Nephron (organoid): ENCODE data around the gene PDZD4.

Experiments used
- H3K27ac Mint-ChIP-seq, 3 experiments: 2 replicates each; pipeline ENCODE4 v1.8.0; 2020; ENCODE audit warnings: mixed read lengths in 3 of 3, mild to moderate bottlenecking in 2 of 3, moderate library complexity in 1 of 3
- H3K27me3 Mint-ChIP-seq: 2 replicates; pipeline ENCODE4 v1.8.0; 2021; ENCODE audit warnings: low read depth, mild to moderate bottlenecking, moderate library complexity, mixed read lengths
- H3K36me3 Mint-ChIP-seq: 2 replicates; pipeline ENCODE4 v1.8.0; 2020; ENCODE audit warnings: low read depth, mixed read lengths
- H3K4me1 Mint-ChIP-seq: 2 replicates; pipeline ENCODE4 v1.8.0; 2020; ENCODE audit warnings: mixed read lengths
- H3K4me3 Mint-ChIP-seq, 3 experiments: 2 replicates each; pipeline ENCODE4 v1.8.0; 2020; ENCODE audit warnings: mild to moderate bottlenecking in 3 of 3, mixed read lengths in 3 of 3, moderate library complexity in 2 of 3
- H3K9me3 Mint-ChIP-seq: 2 replicates; pipeline ENCODE4 v1.8.0; 2020; ENCODE audit warnings: mixed read lengths
- CTCF ChIP-seq, 3 experiments: fragments of 200-600 bp; sonication (generic); IDR thresholded peaks; one replicate each; pipeline ENCODE4 v1.5.0; 2021; ENCODE audit warnings: antibody characterized with exemption in 3 of 3; ENCODE audit not compliant: unreplicated experiment in 3 of 3

PDZD4 gene

GRCh38 chrX:153778181-153778580, 52.2 kb downstream of the PDZD4 start:
- Mint-ChIP-seq H3K4me3 (no peak overlapping the region), H3K27me3 (peaks cover 5% of the 10 kb centered on the region), H3K4me1 (peaks cover 9% of the 10 kb centered on the region), H3K9me3 (peaks cover 5% of the 10 kb centered on the region), H3K27ac (no peak overlapping the region), H3K36me3 (no peaks in the 10 kb centered on the region)
- no peak for TF ChIP-seq CTCF (IDR thresholded peaks at IDR 0.05; ENCODE audit: unreplicated experiment in 3 of 3)

- Mint-ChIP-seq H3K4me1 (peaks cover 9% of the 10 kb centered on the region), H3K27me3 (peaks cover 5% of the 10 kb centered on the region), H3K27ac (no peak overlapping the region), H3K9me3 (peaks cover 5% of the 10 kb centered on the region), H3K36me3 (no peaks in the 10 kb centered on the region), H3K4me3 (no peak overlapping the region)
- no peak for TF ChIP-seq CTCF (IDR thresholded peaks at IDR 0.05; ENCODE audit: unreplicated experiment in 3 of 3)
Measured at GRCh38 chrX:153777261-153778090, 52.9 kb downstream of the PDZD4 start.

GRCh38 chrX:153776611-153777045, 53.7 kb downstream of the PDZD4 start:
- no peaks in the 10 kb centered on the region for H3K36me3 Mint-ChIP-seq
- H3K4me3 Mint-ChIP-seq = no peak overlapping the region
- peaks cover 5% of the 10 kb centered on the region for H3K9me3 Mint-ChIP-seq
- H3K27me3 Mint-ChIP-seq = peaks cover 5% of the 10 kb centered on the region
- H3K4me1 Mint-ChIP-seq = peaks cover 9% of the 10 kb centered on the region
- no peak overlapping the region for H3K27ac Mint-ChIP-seq
- TF ChIP-seq CTCF (IDR thresholded peaks at IDR 0.05; ENCODE audit: unreplicated experiment in 3 of 3) = no peak

GRCh38 chrX:153776120-153776599, 54.2 kb downstream of the PDZD4 start:
- no peak overlapping the region for H3K27ac Mint-ChIP-seq
- H3K4me1 Mint-ChIP-seq = peaks cover 9% of the 10 kb centered on the region
- no peak for TF ChIP-seq CTCF (IDR thresholded peaks at IDR 0.05; ENCODE audit: unreplicated experiment in 3 of 3)
- peaks cover 5% of the 10 kb centered on the region for H3K27me3 Mint-ChIP-seq
- H3K9me3 Mint-ChIP-seq = peaks cover 5% of the 10 kb centered on the region
- H3K36me3 Mint-ChIP-seq = no peaks in the 10 kb centered on the region
- no peak overlapping the region for H3K4me3 Mint-ChIP-seq

- peaks cover 5% of the 10 kb centered on the region for H3K9me3 Mint-ChIP-seq
- peaks cover 5% of the 10 kb centered on the region for H3K27me3 Mint-ChIP-seq
- no peak overlapping the region for H3K4me3 Mint-ChIP-seq
- H3K36me3 Mint-ChIP-seq = no peaks in the 10 kb centered on the region
- no peak for TF ChIP-seq CTCF (IDR thresholded peaks at IDR 0.05; ENCODE audit: unreplicated experiment in 3 of 3)
- H3K27ac Mint-ChIP-seq = no peak overlapping the region
- H3K4me1 Mint-ChIP-seq = peaks cover 9% of the 10 kb centered on the region
Measured at GRCh38 chrX:153775293-153776119, 54.8 kb downstream of the PDZD4 start.
